Measurements from ENCODE around the gene PHF1. TPM values are rescaled to one million over a fixed set of nuclear protein-coding genes. Genes with fewer than 3 reads are reported as not detected.
"Not testable (repeated sequence)": the region's sequence is repeated elsewhere in the genome, so short reads cannot be mapped to it uniquely, and the experiment has no call there.

Gene PHF1
- total RNA-seq, 2 donors from 2014 or later: 21.9 to 39.5 TPM

- H3K27me3 ChIP-seq: no peaks in the 10 kb centered on the region
- peak; percentile 94 for TF ChIP-seq CTCF (IDR thresholded peaks at IDR 0.05)
- no peaks in the 10 kb centered on the region for H3K9me3 ChIP-seq
- H3K4me1 ChIP-seq: peaks cover 6% of the 10 kb centered on the region
- peak; percentile 100 for DNase-seq
- intact Hi-C loops (cut with DNase I): no loop called here
- peak within 1 kb of the TSS; percentile 86 for H3K27ac ChIP-seq
- no peaks in the 10 kb centered on the region for H3K36me3 ChIP-seq
- H3K9ac ChIP-seq (ENCODE audit: low read depth in 2 of 2, low read length in 2 of 2): peak within 1 kb of the TSS; percentile 58 to 66
- H3K4me3 ChIP-seq: peak within 1 kb of the TSS; percentile 66
Measured at GRCh38 chr6:33391278-33391921, 19.4 kb upstream of the PHF1 start, which contains the start of gene KIFC1. KIFC1 (plus strand) TSS chr6:33391823; CDS start chr6:33391986, 163 bp downstream.

GRCh38 chr6:33391922-33392594 lies 18.8 kb upstream of the PHF1 start:
- peak overlapping the region; percentile 58 to 62 for H3K9ac ChIP-seq (ENCODE audit: low read depth in 2 of 2, low read length in 2 of 2)
- intact Hi-C loops (cut with DNase I): no loop called here
- no peak for DNase-seq

GRCh38 chr6:33392595-33392948 lies 18.2 kb upstream of the PHF1 start:
- no peak for DNase-seq
- intact Hi-C loops (cut with DNase I): no loop called here
- Histone ChIP-seq H3K4me1 (peaks cover 6% of the 10 kb centered on the region), H3K27me3 (no peaks in the 10 kb centered on the region), H3K9ac (ENCODE audit: low read depth in 2 of 2, low read length in 2 of 2) (peak overlapping the region in 1 of 2 donors; percentile 62), H3K4me3 (peak overlapping the region; percentile 66), H3K36me3 (no peaks in the 10 kb centered on the region), H3K9me3 (no peaks in the 10 kb centered on the region), H3K27ac (peak overlapping the region; percentile 69)
- TF ChIP-seq CTCF (IDR thresholded peaks at IDR 0.05): no peak

More at GRCh38 chr6:33391922-33392594, 18.8 kb upstream of the PHF1 start:
- Histone ChIP-seq H3K27me3 (no peaks in the 10 kb centered on the region), H3K4me1 (peaks cover 6% of the 10 kb centered on the region), H3K4me3 (peak overlapping the region; percentile 66), H3K9me3 (no peaks in the 10 kb centered on the region), H3K36me3 (no peaks in the 10 kb centered on the region), H3K27ac (peak overlapping the region; percentile 69)
- TF ChIP-seq CTCF (IDR thresholded peaks at IDR 0.05): no peak

- DNase-seq: no peak
- Histone ChIP-seq H3K4me3 (peak overlapping the region; percentile 66), H3K4me1 (peaks cover 6% of the 10 kb centered on the region), H3K9me3 (no peaks in the 10 kb centered on the region), H3K36me3 (no peaks in the 10 kb centered on the region), H3K27ac (no peak overlapping the region), H3K27me3 (no peaks in the 10 kb centered on the region), H3K9ac (ENCODE audit: low read depth in 2 of 2, low read length in 2 of 2) (peak overlapping the region in 1 of 2 donors; percentile 7)
- no peak for TF ChIP-seq CTCF (IDR thresholded peaks at IDR 0.05)
- intact Hi-C loops (cut with DNase I): no loop called here
Measured at GRCh38 chr6:33392979-33393378, 17.8 kb upstream of the PHF1 start.

GRCh38 chr6:33397541-33397940 lies 13.3 kb upstream of the PHF1 start:
- no peak overlapping the region for H3K9ac ChIP-seq (ENCODE audit: low read depth in 2 of 2, low read length in 2 of 2)
- DNase-seq: no peak
- intact Hi-C loops (cut with DNase I): no loop called here
- no peaks in the 10 kb centered on the region for H3K9me3 ChIP-seq
- H3K27me3 ChIP-seq: no peaks in the 10 kb centered on the region
- no peaks in the 10 kb centered on the region for H3K36me3 ChIP-seq
- peaks cover 6% of the 10 kb centered on the region for H3K4me1 ChIP-seq
- no peak overlapping the region for H3K27ac ChIP-seq
- no peak overlapping the region for H3K4me3 ChIP-seq
- no peak for TF ChIP-seq CTCF (IDR thresholded peaks at IDR 0.05)

GRCh38 chr6:33398601-33399000 lies 12.2 kb upstream of the PHF1 start:
- H3K9ac ChIP-seq (ENCODE audit: low read depth in 2 of 2, low read length in 2 of 2); H3K27ac ChIP-seq; H3K4me1 ChIP-seq; H3K9me3 ChIP-seq; DNase-seq; H3K4me3 ChIP-seq; intact Hi-C loops (cut with DNase I); H3K36me3 ChIP-seq; H3K27me3 ChIP-seq: not testable (repeated sequence)

GRCh38 chr6:33399881-33400280 lies 10.9 kb upstream of the PHF1 start:
- DNase-seq; H3K27me3 ChIP-seq; H3K4me1 ChIP-seq; H3K4me3 ChIP-seq; H3K36me3 ChIP-seq; intact Hi-C loops (cut with DNase I); H3K9me3 ChIP-seq; H3K9ac ChIP-seq (ENCODE audit: low read depth in 2 of 2, low read length in 2 of 2); H3K27ac ChIP-seq: not testable (repeated sequence)
